Sigmoid colon (tissue), 7 donors: ENCODE results near the gene TMEM74B. TPM values are rescaled to one million over a fixed set of nuclear protein-coding genes. Genes with fewer than 3 reads are reported as not detected.

Experiments used
- DNase-seq: peaks from one replicate; pipeline ENCODE4 v3.0.0-alpha.2; 2019
- H3K27ac ChIP-seq, 4 donors: fragments of 200-600 bp; sonication (generic); one replicate each; pipeline ENCODE4 v1.5.1; 2016 to 2019; ENCODE audit warnings: mild to moderate bottlenecking in 1 of 4
- H3K27me3 ChIP-seq, 3 donors: fragments of 200-600 bp; sonication (generic); one replicate each; pipeline ENCODE4 v1.5.1; 2019; ENCODE audit warnings: mild to moderate bottlenecking in 1 of 3
- H3K36me3 ChIP-seq, 4 donors: fragments of 200-600 bp; sonication (generic); one replicate each; pipeline ENCODE4 v1.5.1; 2016 to 2019
- H3K4me1 ChIP-seq, 4 donors: fragments of 200-600 bp; sonication (generic); one replicate each; pipeline ENCODE4 v1.5.1; 2017 to 2019
- H3K4me3 ChIP-seq, 4 donors: fragments of 200-600 bp; sonication (generic); one replicate each; pipeline ENCODE4 v1.5.1; 2017 to 2019; ENCODE audit warnings: mild to moderate bottlenecking in 2 of 4, moderate library complexity in 1 of 4
- H3K9me3 ChIP-seq, 4 donors: fragments of 200-600 bp in 3 of 4; sonication (generic) in 3 of 4; one replicate each; pipeline versions ENCODE4 v1.5.1 to v1.6.1; 2013 to 2019
- EP300 ChIP-seq, 4 donors: sonication (generic); formaldehyde crosslinking; IDR thresholded peaks; one replicate each; pipeline ENCODE4 v1.6.1; 2017; ENCODE audit warnings: antibody characterized with exemption in 4 of 4
- POLR2A ChIP-seq, 2 donors: fragments of 450-650 bp; IDR thresholded peaks; one replicate each; pipeline ENCODE4 v1.6.1; 2016; ENCODE audit warnings: antibody characterized with exemption in 2 of 2, mild to moderate bottlenecking in 2 of 2, moderate library complexity in 2 of 2
- POLR2AphosphoS5 ChIP-seq, 4 donors: sonication (generic); formaldehyde crosslinking; IDR thresholded peaks; one replicate each; pipeline ENCODE4 v1.6.1; 2017; ENCODE audit warnings: antibody characterized with exemption in 4 of 4
- WGBS, 2 donors: extraction: QIAGEN DNeasy Blood & Tissue Kit; methylation state at CpG; one replicate each; pipeline ENCODE4 v1.1.7; 2013; 5-methylcytosine and 5-hydroxymethylcytosine counted together
- intact Hi-C: fragments of 100-400 bp; cut with DNase I; formaldehyde crosslinking; loops from one replicate; pipeline ENCODE4 v1.15.1; 2023
- polyA plus RNA-seq, 3 donors: library from polyadenylated mRNA; stranded (reverse); fragments of 200-250 nt; gene quantifications; one replicate each; pipeline ENCODE4 v1.2.3, GENCODE V29; 2013
- total RNA-seq, 4 donors: library from RNA; depleted of rRNA; stranded (reverse); fragments of >200 nt; gene quantifications; one replicate each; pipeline ENCODE4 v1.1.0, GENCODE V29; 2016
- TF ChIP-seq, protein P1 (sequence below), 4 experiments: fragments of 450-650 bp in 3 of 4; fragments of 200-600 bp in 1 of 4; IDR thresholded peaks; one replicate each; pipeline ENCODE4 v1.5.1; 2016 to 2019; ENCODE audit warnings: antibody characterized with exemption in 4 of 4, mild to moderate bottlenecking in 3 of 4, moderate library complexity in 2 of 4
- donor health status: healthy with polysubstance abuse.
- donor health status: Bipolar disorder and iron deficiency.
- donor health status: healthy.

Gene TMEM74B
- total and polyA plus RNA-seq, 7 donors, result 0.33 to 2.9 TPM; not detected in 5

DNA sequence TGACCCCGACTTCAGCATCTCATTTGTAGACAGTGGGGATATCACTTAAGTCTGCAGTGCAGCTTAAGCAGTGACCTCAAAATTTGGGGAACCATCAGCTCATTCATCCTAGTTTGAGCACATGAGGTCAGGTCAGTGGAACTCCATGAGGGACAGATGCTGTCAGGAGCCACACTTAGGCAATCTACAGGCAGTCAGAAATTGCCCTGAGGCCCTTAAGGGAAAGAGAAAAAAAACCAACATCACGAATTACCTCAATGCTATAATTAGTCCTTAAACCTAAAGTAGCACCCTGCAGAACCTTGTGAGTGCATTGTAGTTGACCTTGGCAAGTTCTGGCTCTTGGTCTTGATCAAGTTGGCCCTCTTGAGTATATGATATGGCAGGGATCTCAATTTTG lies 21.1 kb downstream of the TMEM74B start:
- no peak for TF ChIP-seq POLR2AphosphoS5 (IDR thresholded peaks at IDR 0.05)
- TF ChIP-seq, protein P1, sequence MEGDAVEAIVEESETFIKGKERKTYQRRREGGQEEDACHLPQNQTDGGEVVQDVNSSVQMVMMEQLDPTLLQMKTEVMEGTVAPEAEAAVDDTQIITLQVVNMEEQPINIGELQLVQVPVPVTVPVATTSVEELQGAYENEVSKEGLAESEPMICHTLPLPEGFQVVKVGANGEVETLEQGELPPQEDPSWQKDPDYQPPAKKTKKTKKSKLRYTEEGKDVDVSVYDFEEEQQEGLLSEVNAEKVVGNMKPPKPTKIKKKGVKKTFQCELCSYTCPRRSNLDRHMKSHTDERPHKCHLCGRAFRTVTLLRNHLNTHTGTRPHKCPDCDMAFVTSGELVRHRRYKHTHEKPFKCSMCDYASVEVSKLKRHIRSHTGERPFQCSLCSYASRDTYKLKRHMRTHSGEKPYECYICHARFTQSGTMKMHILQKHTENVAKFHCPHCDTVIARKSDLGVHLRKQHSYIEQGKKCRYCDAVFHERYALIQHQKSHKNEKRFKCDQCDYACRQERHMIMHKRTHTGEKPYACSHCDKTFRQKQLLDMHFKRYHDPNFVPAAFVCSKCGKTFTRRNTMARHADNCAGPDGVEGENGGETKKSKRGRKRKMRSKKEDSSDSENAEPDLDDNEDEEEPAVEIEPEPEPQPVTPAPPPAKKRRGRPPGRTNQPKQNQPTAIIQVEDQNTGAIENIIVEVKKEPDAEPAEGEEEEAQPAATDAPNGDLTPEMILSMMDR (IDR thresholded peaks at IDR 0.05), result no peak
- TF ChIP-seq POLR2A (IDR thresholded peaks at IDR 0.05), result no peak
- no peak for TF ChIP-seq EP300 (IDR thresholded peaks at IDR 0.05)
- WGBS, 2 donors, result 87 to 91% methylated on average over 2 of the region's 2 CpGs
- Histone ChIP-seq H3K4me3 (no peak overlapping the region), H3K4me1 (no peaks in the 10 kb centered on the region), H3K27me3 (no peaks in the 10 kb centered on the region), H3K9me3 (no peaks in the 10 kb centered on the region), H3K36me3 (peaks cover 21 to 93% (median 59%) of the 10 kb centered on the region in 4 donors), H3K27ac (no peak overlapping the region)
- intact Hi-C loops, result no loop called here
- DNase-seq, result no peak

DNA sequence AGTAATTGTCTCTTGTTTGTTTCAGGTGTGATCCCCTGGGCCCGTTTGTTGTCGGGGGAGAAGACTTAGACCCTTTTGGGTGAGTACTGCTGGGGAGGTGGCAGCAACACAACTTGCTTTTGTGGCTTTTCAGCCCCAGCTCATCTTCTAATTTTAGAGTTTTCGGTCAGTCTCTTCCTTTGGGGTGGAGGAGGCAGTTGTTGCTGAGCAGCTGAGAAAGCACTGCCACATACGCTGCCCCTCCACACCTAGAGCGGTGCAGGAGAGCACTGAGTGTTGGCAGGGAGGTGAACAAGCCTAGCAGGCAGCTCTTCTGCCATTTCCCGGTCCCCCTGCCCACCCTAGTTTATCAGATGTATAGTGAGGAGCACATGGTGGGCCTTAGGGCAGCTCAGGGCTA lies 21.7 kb downstream of the TMEM74B start:
- Histone ChIP-seq H3K36me3 (peaks cover 21 to 87% (median 55%) of the 10 kb centered on the region in 4 donors), H3K4me1 (no peaks in the 10 kb centered on the region), H3K27me3 (no peaks in the 10 kb centered on the region), H3K9me3 (no peaks in the 10 kb centered on the region), H3K4me3 (no peak overlapping the region), H3K27ac (no peak overlapping the region)
- DNase-seq, result no peak
- WGBS, 2 donors, result 91 to 93% methylated on average over 6 of the region's 6 CpGs
- TF ChIP-seq, protein P1 (IDR thresholded peaks at IDR 0.05), result no peak
- TF ChIP-seq EP300 (IDR thresholded peaks at IDR 0.05) (no peak), POLR2A (IDR thresholded peaks at IDR 0.05) (no peak), POLR2AphosphoS5 (IDR thresholded peaks at IDR 0.05) (no peak)
- intact Hi-C loops, result no loop called here

DNA sequence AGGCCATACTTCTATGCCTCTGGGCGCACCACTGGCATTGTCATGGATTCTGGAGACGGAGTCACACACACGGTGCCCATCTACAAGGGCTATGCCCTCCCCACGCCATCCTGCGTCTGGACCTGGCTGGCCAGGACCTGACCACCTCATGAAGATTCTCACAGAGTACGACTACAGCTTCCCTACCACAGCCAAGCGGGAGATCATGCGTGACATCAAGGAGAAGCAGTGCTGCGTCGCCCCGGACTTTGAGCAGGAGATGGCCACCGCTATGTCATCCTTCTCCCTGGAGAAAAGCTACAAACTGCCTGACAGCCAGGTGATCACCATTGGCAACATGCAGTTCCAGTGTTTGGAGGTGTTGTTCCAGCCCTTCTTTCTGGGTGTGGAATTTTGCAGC lies 23.8 kb downstream of the TMEM74B start:
- TF ChIP-seq POLR2A (IDR thresholded peaks at IDR 0.05) (no peak), POLR2AphosphoS5 (IDR thresholded peaks at IDR 0.05) (no peak), EP300 (IDR thresholded peaks at IDR 0.05) (no peak)
- TF ChIP-seq, protein P1 (IDR thresholded peaks at IDR 0.05), result no peak
- 98 to 99% methylated on average over 12 of the region's 12 CpGs for WGBS, 2 donors
- intact Hi-C loops, result no loop called here

DNA sequence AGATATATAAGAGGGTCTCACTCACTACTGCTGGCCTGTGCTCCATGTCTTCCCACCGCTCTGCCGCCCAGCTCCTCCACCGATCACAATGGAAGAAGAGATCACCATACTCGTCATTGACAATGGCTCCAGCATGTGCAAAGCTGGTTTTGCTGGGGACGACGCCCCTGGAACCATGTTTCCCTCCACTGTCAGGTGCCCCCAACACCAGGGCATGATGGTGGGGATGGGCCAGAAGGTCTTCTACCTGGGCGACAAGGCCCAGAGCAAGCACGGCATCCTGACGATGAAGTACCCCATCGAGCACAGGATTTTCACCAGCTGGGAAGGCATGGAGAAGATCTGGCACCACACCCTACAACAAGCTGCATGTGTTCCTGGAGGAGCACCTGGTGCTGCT lies 24.3 kb downstream of the TMEM74B start:
- intact Hi-C loops, result no loop called here

More for the DNA sequence above, 23.8 kb downstream of the TMEM74B start:
- no peaks in the 10 kb centered on the region for H3K4me1 ChIP-seq
- no peak overlapping the region for H3K27ac ChIP-seq
- H3K27me3 ChIP-seq, result no peaks in the 10 kb centered on the region
- no peak for DNase-seq
- H3K36me3 ChIP-seq, result peaks cover 21 to 66% (median 43%) of the 10 kb centered on the region in 4 donors
- H3K4me3 ChIP-seq, result no peak overlapping the region
- H3K9me3 ChIP-seq, result no peaks in the 10 kb centered on the region

More for the DNA sequence above, 24.3 kb downstream of the TMEM74B start:
- TF ChIP-seq, protein P1 (IDR thresholded peaks at IDR 0.05), result no peak
- TF ChIP-seq EP300 (IDR thresholded peaks at IDR 0.05) (no peak), POLR2A (IDR thresholded peaks at IDR 0.05) (no peak), POLR2AphosphoS5 (IDR thresholded peaks at IDR 0.05) (no peak)
- Histone ChIP-seq H3K4me1 (no peaks in the 10 kb centered on the region), H3K9me3 (no peaks in the 10 kb centered on the region), H3K27me3 (no peaks in the 10 kb centered on the region), H3K36me3 (peaks cover 18 to 63% (median 38%) of the 10 kb centered on the region in 4 donors), H3K27ac (no peak overlapping the region), H3K4me3 (no peak overlapping the region)
- DNase-seq, result no peak
- 97 to 98% methylated on average over 10 of the region's 10 CpGs for WGBS, 2 donors
